SKM-1 treated with dmso at 0.1 percent for 144 hours (cell line): ENCODE data around the gene FRMD1.

Experiments
- DNase-seq: peaks from one replicate; lab custom pipeline; 2025; ENCODE audit not compliant: unreplicated experiment; lab: John Stamatoyannopoulos, UW

Gene FRMD1

DNA sequence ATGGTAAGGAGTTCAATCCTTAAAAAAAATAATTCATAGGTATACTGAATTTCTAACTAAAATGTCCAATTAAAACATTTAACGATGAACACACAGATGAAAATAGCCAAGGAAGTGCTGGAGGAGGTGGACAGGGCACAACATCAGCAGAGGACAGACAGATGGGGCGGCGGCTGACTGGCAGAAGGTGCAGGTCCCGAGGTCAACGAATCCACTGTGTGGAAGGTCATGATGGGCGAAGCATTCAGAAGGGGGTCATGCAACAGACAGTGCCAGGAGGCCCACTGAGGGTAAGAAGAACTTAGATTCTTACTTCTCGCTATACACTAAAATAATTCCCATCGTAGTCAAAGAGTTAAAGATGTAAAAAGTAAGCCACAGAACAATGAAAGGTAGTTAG lies 34.2 kb upstream of the FRMD1 start:
- DNase-seq: no peak

DNA sequence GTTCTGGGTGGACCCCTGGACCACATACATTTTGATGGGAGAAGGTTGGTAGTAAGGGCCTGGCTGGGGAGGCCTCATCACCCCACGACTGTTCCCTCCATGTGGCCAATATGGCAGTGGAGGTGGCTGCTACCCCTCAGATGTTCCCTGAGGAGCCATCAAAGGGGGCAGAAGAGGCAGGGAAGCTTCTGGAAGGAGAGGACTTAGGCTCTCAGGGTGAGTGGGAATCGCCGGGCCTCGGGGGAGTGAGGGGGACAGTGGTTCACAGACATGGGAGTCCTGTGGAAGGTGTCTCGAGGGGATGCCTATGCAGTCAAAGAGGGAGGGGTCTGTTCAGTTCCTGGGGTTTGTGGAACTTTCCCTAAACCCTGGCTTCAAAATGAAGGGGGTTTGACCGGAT lies 32.9 kb upstream of the FRMD1 start:
- no peak for DNase-seq

DNA sequence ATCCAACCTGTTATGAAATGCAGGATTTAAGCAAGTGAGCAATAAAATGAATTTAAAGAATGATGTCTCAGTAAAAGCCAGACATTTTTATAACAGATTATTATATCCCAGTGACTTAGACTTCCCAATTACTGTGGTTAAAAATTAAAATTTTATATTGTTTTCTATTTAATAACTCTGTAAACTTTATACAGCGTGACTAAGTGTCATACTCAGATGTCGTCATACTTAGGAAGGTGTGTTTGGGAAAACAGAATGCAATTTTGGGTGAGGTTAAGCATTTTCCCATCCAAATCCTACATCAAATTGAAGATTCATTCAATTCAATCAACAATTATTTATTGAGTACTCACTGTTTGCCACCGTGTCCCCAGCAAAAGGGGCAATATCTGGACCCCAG lies 31.4 kb upstream of the FRMD1 start:
- DNase-seq: no peak

DNA sequence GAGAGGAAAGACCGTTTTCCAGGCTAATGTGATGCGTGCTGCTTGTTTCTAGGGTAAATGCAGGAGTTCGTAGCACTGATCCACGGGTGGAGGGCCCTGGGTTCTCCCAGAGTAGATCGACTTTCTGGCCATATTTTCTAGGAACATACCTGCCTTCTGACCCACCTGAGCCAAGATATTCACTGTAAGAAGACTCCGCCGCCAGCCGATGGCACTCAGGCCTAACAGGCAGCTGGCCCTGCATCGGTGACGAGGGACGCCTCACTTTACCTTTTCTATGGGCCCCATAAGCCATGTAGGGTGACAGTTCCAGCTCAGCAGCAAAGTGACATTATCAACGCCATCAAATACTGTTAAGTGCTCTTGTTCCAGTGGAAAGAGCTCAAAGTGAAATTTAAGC lies 30.2 kb upstream of the FRMD1 start:
- no peak for DNase-seq

DNA sequence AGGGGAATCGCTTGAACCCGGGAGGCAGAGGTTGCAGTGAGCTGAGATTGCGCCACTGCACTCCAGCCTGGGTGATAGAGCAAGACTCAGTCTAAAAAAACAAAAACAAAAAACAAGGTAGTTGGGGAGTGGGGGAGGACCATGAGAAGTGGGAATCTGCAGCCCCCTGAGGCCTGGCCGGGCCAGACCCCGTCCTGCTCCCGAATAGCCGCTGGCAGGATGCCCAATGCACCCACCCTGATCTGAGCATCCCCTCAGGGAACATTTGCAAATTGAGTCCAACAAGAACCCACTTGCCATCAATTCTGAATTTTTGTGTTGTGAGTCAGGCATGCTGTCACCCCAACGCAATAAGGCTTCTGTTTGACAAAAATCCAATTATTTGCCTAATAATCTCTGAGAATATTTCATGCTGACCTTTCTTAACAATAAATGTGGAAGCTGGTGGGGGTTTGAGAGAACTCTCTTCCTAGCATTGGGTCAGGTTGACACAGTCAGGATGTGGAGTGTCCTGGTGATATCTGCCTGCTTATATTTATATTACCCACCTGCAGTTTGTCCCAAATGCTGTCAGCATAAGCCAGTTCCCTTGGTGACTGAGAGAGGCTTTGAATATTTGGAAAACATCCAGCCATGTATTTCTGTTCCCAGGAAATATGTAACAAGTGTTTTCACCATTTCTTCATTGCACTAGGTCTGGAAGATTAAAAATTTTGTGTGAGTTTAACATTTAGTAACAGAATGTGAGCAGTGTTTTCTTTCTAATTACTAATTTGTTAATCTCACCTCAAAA lies 28.4 kb upstream of the FRMD1 start:
- DNase-seq: no peak

DNA sequence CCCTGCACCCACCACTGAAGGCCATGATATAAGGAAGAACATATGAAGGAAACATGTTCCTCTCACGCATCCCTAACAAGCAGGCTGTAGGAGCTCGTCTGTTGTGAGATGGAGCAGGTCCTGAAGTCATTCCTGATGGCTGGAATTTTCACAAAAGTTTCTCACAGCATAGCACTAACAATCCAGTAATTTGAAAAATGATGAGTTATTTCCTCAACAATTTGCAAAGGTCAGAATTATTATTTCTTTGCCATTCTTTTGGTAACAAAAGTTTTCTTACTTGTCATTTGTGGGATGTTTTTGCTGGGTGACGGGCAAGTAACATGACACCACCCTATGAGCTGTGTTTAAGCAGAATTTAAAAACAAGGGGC lies 27.6 kb upstream of the FRMD1 start:
- no peak for DNase-seq

DNA sequence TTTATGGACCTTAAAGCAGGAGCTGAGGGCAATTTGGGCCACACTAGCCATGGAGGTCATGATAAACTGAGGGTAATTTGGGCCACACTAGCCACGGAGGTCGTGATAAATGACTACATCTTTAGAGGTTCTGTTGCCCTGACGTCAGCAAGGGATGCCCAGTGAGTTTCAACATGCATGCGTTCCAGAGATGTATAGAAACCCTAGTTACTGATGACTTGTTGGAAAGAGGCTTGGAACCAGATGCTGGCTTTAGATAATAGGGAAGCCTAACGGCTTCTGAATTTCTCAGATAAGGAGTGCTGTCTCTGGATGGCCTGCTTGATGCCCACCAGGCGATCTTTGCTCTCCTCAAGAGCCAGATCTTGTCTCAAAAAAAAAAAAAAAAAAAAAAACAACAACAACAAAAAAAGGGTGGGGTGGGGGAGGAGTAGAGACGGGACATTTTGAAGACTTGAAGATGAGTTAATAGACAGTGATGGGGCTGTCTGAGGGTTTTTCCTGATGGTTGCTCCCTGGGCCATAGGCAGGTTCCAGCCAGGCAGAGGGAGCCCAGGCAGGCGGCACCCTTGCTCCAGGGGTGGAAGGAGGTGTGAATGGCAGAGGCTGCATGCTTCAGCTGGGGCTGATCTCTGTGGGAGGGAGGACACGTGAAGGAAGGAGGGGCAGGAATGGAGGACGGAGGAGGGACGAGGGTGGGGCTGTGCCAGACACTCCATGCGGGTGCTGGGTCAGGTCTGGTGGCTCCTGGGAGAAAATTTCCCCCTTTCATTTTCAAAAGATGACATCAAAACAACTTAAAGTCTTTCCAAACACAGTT lies 27.0 kb upstream of the FRMD1 start:
- no peak for DNase-seq

DNA sequence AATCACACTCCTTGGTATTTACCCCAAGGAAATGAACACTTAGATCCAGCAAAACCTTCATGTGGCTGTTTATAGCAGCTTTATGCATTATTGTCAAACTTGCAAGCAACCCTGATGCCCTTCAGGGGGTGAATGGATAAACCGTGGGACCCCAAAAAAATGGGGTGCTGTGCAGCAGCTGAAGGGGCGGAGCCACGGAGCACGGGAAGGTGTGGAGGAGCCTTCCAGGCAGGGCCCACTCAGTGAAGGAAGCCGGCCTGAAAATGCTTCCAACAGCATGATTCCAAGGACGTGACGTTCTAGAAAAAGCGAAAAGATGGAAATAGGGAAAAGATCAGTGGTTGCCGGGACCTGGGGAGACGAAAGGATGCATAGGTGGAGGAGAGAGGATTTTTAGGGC lies 25.6 kb upstream of the FRMD1 start:
- no peak for DNase-seq

DNA sequence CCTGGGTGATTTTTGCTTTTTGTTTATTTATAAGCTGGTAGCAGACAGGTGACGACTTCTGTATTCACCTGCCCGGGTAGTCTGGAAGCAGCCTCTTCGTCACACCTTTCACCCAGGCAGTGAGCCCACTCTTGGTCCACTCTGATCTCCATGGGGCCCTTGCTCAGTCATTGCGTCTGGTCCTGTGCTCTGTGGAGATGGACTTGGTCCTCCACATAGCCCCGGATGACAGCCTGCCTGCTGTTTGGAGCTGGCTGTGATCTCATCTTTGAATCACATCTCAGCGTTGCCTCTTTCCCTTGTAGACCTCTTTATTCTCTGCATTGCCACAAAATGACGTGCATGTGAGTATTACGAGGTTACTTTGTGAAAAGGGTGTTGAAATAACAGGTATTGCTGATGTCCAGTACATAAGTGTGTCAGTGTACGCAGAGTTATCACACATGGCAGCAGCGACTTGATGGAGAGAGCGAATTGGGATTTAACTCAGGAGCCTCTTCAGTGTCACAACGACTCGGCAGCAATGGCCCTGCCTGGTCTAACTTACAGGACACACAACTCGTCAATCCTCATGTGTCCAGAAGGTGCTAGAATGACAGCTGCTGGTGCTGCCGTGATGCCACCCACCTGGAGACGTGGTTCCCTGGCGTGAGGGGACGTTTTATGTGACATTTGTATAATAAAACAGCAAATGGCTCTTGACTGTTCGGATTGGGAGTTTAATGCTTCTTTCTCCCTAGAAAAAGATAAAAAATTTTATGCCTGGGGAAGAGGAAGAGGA lies 24.2 kb upstream of the FRMD1 start:
- DNase-seq: no peak

DNA sequence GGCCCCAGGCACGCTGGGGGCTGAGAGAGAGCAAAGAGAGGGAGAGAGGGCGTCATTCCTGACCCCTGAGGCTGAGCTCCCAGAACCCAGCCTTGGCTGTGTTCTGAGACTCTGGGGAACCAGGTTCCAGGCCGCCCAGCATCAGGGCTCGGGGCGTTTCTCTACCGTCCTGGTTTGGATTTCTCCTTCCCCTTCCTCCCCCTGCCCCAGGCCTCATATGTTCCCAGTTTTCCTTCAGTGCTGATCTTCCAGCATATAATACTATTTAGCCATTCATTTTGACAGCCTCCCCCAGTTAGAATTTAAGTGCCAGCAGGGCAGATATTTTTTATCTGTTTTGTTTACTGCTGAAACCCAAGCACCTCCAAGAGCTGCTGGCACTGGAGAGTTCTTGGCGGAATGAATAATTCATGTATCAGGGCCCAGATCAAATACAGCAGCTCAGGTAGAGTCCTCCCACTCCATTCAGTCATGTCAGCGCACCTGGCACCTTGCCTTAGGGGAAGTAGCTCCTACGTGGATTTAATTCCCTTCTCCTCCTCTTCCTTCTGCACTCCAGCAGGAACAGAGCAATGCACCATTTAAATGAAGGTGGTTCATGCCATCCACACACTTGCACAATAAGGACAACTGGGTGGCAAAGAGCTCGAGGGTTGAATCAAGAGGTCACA lies 23.4 kb upstream of the FRMD1 start:
- no peak for DNase-seq

DNA sequence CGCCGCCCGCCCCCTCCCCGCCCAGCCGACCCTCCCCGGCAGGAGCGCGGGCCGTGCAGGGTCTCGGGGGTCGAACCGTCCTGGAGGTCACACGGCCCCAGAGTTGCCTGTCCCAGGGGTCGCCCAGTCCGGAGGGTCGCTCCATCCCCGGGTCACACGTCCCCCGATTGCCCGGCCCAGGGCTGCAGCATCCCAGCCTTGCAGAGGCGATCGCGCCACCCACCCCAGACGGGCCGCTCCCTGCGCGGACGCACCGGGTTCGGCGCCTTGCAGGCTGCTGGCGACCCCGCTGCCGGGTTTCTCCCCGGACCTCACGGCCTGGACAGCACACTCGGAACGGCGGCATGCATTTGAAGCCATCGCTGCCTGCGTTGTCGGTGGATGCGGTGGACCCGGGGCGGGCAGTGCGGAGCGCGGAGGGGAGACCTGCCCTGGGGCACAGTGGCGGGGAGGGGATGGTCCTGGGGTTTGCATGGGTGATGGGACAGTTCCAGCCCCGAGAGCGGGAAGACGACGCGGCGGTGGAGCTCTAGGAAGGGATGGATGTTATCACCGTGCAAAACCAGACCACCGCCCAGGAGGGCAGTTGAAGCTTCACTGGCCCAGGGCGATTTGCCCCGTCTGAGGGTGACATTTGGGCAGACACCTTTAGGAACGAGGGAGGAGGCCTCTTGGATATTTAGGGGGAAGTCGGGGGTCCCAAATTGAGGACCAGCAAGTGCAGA lies 22.7 kb upstream of the FRMD1 start:
- DNase-seq: no peak

DNA sequence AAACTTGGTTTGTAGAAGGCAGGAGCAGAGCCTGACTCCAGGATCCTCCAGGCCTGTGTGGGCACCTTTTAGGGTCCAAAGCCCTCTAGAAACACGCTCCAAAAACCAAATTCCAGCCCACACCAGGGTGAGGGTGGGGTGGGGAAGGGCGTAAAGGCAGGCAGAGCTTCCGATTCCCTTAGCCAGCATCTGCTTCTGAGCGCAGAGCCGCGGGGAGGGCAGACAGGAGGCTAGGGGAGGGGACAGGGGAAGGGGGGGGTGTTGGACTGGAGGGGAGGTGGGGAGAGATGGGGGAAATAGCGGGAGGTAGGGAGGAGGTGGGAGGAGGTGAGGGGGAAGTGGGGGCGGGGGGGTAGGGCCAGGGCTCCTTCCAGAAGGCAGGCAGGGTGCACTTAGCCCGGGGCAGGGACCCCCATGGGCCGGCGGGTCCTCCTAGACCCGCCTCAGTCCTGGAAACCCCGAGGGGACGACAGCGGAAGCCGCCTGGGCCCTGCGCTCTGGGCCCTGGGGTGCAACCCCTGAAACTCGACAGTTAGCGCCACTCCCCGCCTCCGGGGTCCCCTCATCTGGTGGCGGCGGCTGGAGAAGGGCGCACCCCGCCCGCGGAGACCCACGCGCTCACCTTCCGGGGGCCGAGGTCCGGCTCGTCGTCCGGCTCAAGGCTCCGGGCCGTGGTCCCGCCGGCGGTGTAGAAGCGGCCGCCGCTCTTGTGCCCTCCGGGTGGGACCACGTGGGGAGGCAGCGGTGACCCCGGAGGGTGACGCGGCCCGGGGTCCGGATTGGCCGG lies 22.0 kb upstream of the FRMD1 start:
- DNase-seq: no peak

DNA sequence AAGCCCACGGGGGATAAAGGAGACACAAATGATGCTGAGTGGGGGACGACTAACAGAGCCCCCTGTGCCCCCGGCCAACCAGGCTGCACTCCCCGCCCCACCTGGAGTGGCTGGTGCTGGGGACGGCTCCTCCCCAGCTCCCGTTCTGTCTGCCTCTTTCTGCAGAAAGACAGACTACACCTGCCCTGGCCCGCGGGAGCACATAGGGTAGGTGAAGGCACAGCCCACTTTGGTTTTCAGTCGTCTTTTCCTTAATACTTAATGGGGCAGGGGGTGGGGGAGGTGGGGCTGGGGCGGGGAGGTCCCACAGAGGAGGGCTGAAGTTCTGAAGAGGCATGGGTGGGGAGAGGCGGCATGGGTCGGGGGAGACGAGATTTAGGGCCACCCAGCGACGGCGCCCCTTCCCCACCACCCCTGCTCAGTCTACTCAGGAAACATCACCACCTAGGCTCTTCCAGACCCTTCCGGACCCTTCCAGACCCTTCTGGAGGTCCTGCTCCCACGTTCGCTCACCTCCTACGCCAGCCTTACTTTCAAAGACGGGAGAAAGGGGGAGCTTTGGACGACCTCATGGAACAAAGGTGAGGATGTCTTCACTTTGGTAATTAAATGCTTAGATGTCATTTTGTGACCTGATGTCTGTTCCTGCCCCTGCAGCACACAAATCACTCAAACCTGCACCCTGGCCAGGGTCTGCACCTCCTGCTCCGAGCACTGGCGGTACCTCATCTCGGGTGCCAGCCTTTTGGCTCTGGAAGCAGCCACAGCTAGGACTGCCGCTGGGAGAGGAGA lies 21.2 kb upstream of the FRMD1 start:
- DNase-seq: no peak

DNA sequence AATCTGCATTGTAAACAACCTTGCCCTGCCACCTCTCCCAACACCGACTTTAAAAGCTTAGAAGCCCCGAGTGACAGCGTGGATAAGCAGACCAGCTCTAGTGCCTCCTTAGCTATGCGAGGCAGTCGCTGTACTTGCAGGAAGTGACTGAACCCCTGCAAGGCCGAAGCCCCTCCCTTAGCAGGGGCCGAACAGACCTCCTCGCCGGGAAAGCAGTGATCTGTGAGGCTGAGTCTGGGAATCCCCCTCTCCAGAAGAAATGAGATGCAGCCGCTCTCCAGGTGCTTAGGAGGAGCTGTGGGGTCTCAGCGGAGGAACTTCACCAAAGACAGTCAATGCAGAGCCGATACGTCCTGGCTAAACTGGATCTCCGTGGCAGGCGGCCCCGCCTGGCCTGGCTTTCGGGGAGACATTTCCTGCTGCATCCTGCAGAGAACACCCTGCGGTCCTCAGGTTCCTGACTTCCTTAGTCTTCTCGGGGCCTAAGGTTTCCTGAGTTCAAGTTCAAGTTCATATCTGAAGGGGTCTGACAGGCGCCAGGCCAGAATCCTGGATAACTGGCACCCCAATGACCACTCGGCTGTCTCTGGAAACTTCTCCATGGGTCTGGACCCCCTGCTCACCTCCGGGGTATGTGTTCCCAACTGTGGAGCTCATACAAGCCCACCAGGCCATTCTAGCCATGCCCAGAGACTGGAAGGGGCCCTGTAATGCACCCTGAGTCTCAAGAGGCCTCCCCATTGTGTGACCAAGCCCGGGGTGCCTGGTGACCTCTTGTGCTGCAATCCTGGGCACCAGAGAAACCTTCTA lies 20.4 kb upstream of the FRMD1 start:
- DNase-seq: no peak

DNA sequence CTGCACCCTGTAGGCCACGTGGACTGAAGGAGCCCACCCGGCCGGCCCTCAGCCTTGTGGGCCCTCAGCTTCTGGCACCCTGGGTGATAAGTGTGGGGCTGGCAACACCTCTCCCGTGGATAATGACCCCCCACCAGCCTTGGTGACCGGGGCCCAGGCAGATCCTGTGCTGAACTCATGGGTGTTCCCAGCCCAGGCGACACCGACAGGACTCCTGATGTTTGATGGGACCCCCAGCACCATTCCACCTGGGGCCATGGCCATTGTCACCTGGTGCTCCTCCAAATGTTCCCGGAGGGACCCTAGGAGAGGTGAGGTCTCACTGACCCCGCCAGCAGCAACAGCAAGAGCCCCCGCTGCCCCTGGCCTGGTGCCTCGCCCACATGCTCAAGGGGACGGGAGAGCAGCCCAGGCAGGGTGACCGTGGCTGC lies 19.4 kb upstream of the FRMD1 start:
- no peak for DNase-seq

DNA sequence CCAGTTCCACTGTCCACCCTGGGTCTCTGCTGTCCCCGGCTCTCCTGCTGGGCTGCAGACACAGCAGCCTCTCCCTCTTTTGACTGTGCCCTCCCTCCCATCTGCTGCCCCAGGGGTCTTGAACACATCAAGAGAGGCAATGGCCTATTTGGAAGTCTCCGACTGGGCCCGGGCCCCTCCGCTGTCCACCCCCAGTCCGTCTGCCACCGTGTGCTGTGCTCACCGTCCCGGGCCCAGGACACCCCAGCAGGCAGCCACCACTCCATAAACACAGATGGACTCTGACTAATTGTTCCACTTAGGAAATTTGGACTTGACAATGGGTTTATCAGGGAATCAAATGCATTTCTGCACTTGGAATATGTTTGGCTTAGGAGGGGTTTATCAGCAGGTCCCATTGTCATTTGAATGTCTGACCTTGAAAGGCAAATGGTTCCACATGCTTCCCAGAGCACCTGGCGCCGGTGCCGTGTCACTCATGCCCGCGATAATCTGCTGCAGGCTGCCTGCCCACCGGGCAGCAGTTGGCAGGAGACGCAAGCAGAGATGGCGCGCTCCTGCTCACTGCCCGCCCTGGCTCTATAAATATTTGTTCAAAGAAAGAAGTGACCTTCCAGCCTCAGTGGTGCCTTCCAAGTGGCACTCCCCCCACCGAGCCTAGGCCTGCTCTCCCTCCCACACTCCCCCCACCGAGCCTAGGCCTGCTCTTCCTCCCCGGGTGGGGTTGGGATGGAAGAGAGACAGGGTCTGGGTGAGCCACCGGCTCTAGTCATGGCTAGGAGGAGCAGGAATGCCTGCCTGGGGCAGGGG lies 18.8 kb upstream of the FRMD1 start:
- DNase-seq: no peak

DNA sequence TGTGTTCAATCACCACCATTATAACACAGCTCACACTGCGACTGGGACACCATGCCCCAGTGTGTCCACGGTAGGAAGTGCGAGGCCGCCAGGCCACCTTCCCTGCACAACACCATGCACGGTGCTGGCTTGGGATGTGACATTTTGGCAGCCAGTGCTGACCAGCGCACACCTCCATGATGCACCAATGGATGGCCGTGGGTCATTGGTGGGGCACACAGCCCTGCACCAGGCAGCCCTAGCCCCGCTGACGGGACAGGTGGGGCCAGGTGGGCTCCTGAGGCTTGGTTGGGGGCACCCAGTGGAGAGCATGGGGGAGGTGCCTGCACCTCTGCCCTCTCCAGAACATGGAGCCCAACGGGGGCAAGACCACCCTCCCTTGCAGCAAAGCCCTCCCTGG lies 18.2 kb upstream of the FRMD1 start:
- no peak for DNase-seq
